Pons (tissue), 1 donor: ENCODE measurements around the gene IGFBP7.

Experiments used
- DNase-seq: peaks from one replicate; pipeline ENCODE4 v3.0.0-alpha.2; 2016; ENCODE audit warnings: low spot score

The IGFBP7 gene

DNA sequence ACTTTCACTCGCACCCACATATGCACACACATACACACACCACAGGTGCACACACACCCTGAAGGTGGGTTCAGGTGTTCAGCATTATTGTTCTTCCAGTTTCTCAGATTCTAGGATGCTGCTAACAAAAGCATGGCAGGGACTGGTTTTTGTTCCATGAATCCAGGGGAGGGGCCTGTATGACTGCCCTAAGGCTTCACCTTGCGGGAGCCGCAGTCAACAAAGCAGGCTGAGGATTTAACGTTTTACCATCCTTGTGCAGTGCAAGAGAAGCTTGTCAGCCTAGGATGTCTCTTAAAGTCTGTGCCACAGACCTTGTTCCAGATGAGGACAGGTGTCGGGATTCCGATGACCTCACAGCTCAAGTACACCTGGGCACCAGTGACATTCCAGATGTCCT lies 69.7 kb downstream of the IGFBP7 start:
- DNase-seq: no peak

DNA sequence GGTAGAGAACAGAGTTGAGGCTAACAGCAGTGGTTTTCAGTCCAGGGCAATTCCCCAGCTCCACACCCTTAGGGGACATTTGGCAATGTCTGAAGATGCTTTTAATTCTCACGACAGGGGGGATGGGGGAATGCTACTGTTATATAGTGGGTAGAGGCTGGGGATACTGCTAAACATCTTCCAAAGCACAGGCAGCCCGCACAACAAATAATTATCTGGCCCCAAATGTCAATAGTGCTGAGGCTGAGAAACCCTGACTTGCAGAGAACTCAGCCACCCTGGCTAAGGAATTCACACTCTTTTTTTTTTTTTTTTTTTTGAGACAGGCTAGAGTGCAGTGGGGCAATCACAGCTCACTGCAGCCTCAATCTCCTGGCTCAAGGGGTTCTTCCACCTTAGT lies 70.8 kb downstream of the IGFBP7 start:
- no peak for DNase-seq

DNA sequence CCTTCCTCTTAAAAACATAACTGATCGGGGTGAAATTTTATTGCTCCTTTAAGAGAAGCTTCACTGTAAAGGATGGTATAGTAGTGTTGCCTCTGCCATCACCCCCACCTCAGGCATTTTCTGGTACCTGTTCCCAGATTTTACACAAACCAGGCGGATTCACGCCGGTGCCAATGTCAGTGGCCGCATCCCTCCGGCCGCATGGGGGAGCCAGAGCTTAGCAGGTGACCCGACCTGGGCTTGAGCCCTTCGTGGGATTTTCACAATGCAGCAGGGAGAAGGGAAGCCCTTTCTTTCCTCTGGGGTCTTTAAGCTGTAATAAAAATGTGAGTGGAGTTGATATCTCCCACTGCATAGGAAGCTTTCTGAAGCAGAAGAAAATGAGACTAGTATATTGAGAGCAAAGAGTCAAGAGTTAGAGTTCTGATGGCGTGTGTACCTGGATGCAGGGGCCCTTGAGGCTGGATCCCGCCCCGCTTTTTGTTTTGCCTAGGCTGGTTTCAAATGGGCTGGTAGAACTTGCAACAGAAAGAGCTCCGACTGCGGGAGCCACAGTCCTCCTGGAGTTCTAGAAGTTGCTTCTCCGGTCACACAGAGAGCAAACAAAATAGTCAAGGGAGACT lies 72.1 kb downstream of the IGFBP7 start:
- DNase-seq: peak; percentile 44

- DNase-seq: no peak
These were observed 75.7 kb downstream of the IGFBP7 start for GRCh38 chr4:57034520-57034919.

- no peak for DNase-seq
These were observed 87.1 kb downstream of the IGFBP7 start for GRCh38 chr4:57023104-57023503.

GRCh38 chr4:57020467-57021101 lies 89.6 kb downstream of the IGFBP7 start:
- DNase-seq: no peak

GRCh38 chr4:57018980-57019379 lies 91.2 kb downstream of the IGFBP7 start:
- DNase-seq: no peak

GRCh38 chr4:57013543-57014120 lies 96.6 kb downstream of the IGFBP7 start:
- DNase-seq: no peak

DNA sequence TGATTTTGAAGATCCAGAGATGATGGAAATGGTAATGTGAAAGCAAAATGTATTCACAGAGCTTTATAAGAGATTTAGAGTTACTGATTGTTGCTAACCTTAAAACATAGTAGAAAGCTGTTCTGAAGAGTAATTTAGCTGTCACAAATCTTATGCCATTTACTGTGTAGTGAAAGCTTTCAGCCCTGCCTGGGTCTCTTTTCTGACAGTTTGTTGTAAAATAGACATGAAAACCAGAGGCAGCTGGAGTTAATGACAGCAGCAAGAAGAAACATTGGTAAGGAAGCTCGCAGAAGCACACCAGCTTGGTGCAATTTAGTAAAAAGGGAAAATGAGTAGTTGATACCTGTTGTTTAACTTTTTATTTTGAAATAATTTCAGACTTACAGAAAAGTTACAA lies 110.4 kb downstream of the IGFBP7 start:
- DNase-seq: no peak

GRCh38 chr4:56995525-56995924 lies 114.7 kb downstream of the IGFBP7 start:
- DNase-seq: peak; percentile 96

GRCh38 chr4:56990109-56990905 lies 119.9 kb downstream of the IGFBP7 start:
- no peak for DNase-seq

DNA sequence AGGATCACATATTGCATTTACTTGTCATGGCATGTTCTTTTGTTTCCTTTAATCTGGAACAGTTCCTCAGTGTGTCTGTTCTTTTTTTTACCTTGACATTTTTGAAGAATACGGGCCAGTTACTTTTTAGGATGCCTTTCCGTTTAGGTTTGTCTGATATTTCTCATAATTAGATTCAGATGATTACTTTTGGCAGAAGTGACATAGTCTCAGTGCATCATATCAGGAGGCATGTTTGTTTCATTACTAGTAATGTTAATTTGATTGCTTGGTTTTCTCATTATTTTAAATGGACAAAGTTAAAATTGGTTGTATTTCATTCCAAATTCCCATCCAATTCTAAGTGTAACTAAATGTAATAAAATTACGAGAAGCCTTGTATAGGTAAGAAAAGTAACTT lies 123.2 kb downstream of the IGFBP7 start:
- no peak for DNase-seq

DNA sequence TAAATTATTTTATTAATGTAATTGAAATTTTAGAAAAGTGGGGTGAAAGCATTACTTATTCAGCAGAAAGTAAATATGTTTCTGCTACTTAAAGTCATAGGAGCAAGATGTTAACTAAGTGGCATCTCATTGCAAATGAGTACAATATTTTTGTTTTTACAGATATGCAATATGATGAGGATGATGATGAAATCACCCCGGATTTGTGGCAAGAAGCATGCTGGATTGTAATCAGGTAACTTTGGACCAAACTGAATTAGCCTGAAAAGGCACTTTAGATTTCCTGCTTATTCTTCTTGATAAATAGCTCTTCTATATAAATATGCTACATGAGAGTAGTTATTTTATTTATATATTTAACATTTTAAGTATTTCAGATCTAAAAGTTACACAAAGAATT lies 124.0 kb downstream of the IGFBP7 start:
- DNase-seq: no peak

DNA sequence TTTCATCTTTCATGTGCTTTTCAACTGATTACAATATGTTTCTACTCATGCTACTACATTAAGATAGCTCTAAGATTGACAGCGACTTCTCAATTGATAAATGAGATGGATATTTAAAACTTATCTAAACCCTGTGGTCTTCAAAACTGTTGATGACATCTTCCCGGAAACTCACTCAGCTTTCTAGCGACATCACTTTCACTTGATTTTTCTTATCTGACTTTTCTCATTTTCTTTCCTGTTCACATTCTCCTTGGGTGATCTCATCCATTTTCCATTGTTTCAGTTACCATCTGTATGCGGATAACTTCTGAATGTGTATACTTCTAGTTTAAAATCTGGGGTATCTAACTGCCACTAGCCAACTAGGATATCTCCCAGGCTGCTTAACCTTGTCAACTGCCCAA lies 128.4 kb downstream of the IGFBP7 start:
- no peak for DNase-seq
